ENCODE results near the gene ZNF14.

GRCh38 chr19:19663256-19664120 is 69.4 kb downstream of the ZNF14 start, which contains the start of gene ATP13A1:
- peak in 1 of 3 experiments; percentile 37; a peak in 1 of 6 replicates for TF ChIP-seq CTCF (IDR thresholded peaks at IDR 0.05 in 2 of 3, conservative IDR thresholded peaks at IDR 0.05 in 1 of 3; ENCODE audit: insufficient read depth in 2 of 3, low read depth in 1 of 3, low read length in 3 of 3)
- TF ChIP-seq JUNB (CRISPR knock-in tag; conservative IDR thresholded peaks at IDR 0.05): no peak
- peak; percentile 68; the same call in 1 of the 2 replicates for TF ChIP-seq ERF (CRISPR knock-in tag; IDR thresholded peaks at IDR 0.05)
- TF ChIP-seq ZFP30 (CRISPR knock-in tag; IDR thresholded peaks at IDR 0.05; ENCODE audit: borderline replicate concordance): no peak
- peak; percentile 86 to 89 for TF ChIP-seq NRF1 (conservative IDR thresholded peaks at IDR 0.05 in 1 of 2, IDR thresholded peaks at IDR 0.05 in 1 of 2)
- no peak for TF ChIP-seq ZNF282 (CRISPR knock-in tag; IDR thresholded peaks at IDR 0.05)
- TF ChIP-seq SPI1 (IDR thresholded peaks at IDR 0.05; ENCODE audit: borderline replicate concordance, low read depth, low read length): peak; percentile 45; the same call in 1 of the 2 replicates
- TF ChIP-seq ZNF639 (CRISPR knock-in tag; conservative IDR thresholded peaks at IDR 0.05 in 1 of 2, IDR thresholded peaks at IDR 0.05 in 1 of 2): peak in 1 of 2 experiments; percentile 91; a peak in 2 of 4 replicates
- no peak for TF ChIP-seq E2F5 (CRISPR knock-in tag; IDR thresholded peaks at IDR 0.05)

All from K562 (cell line).